T47D (cell line): ENCODE measurements around the gene USP17L25.
"Not testable (repeated sequence)": the region's sequence is repeated elsewhere in the genome, so short reads cannot be mapped to it uniquely, and the experiment has no call there.

Experiments used
- DNase-seq, 2 experiments: peaks; one replicate each; pipeline versions ENCODE4 v3.0.0 to v3.0.0-alpha.2; 2011 to 2012; ENCODE audit warnings: low read depth in 1 of 2, low spot score in 1 of 2
- in situ Hi-C: cut with HindIII; loops from 2 replicates; pipeline ENCODE4 v1.10.0; 2016; ENCODE audit warnings: low sequenced_read_pairs, low pct_unique_long_range_greater_than_20kb

The USP17L25 gene, protein sequence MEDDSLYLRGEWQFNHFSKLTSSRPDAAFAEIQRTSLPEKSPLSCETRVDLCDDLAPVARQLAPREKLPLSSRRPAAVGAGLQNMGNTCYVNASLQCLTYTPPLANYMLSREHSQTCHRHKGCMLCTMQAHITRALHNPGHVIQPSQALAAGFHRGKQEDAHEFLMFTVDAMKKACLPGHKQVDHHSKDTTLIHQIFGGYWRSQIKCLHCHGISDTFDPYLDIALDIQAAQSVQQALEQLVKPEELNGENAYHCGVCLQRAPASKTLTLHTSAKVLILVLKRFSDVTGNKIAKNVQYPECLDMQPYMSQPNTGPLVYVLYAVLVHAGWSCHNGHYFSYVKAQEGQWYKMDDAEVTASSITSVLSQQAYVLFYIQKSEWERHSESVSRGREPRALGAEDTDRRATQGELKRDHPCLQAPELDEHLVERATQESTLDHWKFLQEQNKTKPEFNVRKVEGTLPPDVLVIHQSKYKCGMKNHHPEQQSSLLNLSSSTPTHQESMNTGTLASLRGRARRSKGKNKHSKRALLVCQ

DNA sequence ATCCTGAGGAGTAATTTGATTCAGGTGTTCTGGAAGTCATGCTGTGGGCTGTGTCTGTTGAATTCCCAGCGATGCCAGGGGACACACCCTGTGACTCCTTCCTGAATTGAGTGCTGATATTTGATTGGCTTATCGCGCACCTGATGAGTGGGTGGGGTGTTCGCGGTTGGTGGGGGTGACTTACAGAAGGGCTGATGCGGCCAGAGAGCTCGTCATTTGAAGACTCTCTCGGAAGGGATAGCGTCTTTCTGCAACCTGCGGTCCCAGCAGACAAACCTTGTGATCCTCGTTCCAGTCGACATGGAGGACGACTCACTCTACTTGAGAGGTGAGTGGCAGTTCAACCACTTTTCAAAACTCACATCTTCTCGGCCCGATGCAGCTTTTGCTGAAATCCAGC is at the start of gene USP17L25:
Gene USP17L25, plus strand, starts transcription at position 301 of the 400 bp plus-strand sequence. Its CDS starts 0 bp downstream, at position 301.
- in situ Hi-C loops, DNase-seq: not testable (repeated sequence)

DNA sequence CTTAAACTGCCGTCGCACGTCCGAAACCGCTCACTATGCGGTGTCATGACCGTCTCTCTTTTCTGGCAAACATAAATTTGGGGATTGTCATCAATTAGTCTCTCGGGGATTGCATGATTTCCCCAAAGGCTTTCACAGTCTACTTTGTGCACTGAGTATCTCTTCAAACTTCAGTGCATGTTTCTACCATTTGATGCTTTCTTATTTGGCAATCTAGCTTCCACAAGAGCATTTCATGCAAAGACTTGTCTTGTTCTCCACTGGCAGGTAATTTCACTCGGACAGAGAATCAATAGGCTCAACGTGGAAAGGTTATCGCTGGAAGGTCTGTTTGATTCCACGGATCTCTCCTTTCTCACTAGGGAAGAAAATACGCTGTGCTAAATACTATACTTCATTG is 5.5 kb upstream of the USP17L25 start:
- not testable (repeated sequence) for DNase-seq

DNA sequence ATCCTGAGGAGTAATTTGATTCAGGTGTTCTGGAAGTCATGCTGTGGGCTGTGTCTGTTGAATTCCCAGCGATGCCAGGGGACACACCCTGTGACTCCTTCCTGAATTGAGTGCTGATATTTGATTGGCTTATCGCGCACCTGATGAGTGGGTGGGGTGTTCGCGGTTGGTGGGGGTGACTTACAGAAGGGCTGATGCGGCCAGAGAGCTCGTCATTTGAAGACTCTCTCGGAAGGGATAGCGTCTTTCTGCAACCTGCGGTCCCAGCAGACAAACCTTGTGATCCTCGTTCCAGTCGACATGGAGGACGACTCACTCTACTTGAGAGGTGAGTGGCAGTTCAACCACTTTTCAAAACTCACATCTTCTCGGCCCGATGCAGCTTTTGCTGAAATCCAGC is 4.8 kb upstream of the USP17L25 start, which contains the start of gene USP17L24:
Gene USP17L24, plus strand, starts transcription at position 301 of the 400 bp plus-strand sequence. Its CDS starts 0 bp downstream, at position 301.
- DNase-seq, in situ Hi-C loops: not testable (repeated sequence)

More for the DNA sequence above, 5.5 kb upstream of the USP17L25 start:
- in situ Hi-C loops = not testable (repeated sequence)

DNA sequence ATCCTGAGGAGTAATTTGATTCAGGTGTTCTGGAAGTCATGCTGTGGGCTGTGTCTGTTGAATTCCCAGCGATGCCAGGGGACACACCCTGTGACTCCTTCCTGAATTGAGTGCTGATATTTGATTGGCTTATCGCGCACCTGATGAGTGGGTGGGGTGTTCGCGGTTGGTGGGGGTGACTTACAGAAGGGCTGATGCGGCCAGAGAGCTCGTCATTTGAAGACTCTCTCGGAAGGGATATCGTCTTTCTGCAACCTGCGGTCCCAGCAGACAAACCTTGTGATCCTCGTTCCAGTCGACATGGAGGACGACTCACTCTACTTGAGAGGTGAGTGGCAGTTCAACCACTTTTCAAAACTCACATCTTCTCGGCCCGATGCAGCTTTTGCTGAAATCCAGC is 4.6 kb downstream of the USP17L25 start, which contains the start of gene USP17L26:
Gene USP17L26, plus strand, starts transcription at position 301 of the 400 bp plus-strand sequence. Its CDS starts 0 bp downstream, at position 301.
- in situ Hi-C loops = not testable (repeated sequence)

DNA sequence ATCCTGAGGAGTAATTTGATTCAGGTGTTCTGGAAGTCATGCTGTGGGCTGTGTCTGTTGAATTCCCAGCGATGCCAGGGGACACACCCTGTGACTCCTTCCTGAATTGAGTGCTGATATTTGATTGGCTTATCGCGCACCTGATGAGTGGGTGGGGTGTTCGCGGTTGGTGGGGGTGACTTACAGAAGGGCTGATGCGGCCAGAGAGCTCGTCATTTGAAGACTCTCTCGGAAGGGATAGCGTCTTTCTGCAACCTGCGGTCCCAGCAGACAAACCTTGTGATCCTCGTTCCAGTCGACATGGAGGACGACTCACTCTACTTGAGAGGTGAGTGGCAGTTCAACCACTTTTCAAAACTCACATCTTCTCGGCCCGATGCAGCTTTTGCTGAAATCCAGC is 9.4 kb downstream of the USP17L25 start, which contains the start of gene USP17L5:
Gene USP17L5, plus strand, starts transcription at position 301 of the 400 bp plus-strand sequence. Its CDS starts 0 bp downstream, at position 301.
- DNase-seq, in situ Hi-C loops: not testable (repeated sequence)

More for the DNA sequence above, 4.6 kb downstream of the USP17L25 start, which contains the start of gene USP17L26:
- not testable (repeated sequence) for DNase-seq

DNA sequence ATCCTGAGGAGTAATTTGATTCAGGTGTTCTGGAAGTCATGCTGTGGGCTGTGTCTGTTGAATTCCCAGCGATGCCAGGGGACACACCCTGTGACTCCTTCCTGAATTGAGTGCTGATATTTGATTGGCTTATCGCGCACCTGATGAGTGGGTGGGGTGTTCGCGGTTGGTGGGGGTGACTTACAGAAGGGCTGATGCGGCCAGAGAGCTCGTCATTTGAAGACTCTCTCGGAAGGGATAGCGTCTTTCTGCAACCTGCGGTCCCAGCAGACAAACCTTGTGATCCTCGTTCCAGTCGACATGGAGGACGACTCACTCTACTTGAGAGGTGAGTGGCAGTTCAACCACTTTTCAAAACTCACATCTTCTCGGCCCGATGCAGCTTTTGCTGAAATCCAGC is 14.1 kb downstream of the USP17L25 start, which contains the start of gene USP17L27:
Gene USP17L27, plus strand, starts transcription at position 301 of the 400 bp plus-strand sequence. Its CDS starts 0 bp downstream, at position 301.
- in situ Hi-C loops, DNase-seq: not testable (repeated sequence)

DNA sequence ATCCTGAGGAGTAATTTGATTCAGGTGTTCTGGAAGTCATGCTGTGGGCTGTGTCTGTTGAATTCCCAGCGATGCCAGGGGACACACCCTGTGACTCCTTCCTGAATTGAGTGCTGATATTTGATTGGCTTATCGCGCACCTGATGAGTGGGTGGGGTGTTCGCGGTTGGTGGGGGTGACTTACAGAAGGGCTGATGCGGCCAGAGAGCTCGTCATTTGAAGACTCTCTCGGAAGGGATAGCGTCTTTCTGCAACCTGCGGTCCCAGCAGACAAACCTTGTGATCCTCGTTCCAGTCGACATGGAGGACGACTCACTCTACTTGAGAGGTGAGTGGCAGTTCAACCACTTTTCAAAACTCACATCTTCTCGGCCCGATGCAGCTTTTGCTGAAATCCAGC is 18.9 kb downstream of the USP17L25 start, which contains the start of gene USP17L28:
Gene USP17L28, plus strand, starts transcription at position 301 of the 400 bp plus-strand sequence. Its CDS starts 0 bp downstream, at position 301.
- in situ Hi-C loops, DNase-seq: not testable (repeated sequence)

DNA sequence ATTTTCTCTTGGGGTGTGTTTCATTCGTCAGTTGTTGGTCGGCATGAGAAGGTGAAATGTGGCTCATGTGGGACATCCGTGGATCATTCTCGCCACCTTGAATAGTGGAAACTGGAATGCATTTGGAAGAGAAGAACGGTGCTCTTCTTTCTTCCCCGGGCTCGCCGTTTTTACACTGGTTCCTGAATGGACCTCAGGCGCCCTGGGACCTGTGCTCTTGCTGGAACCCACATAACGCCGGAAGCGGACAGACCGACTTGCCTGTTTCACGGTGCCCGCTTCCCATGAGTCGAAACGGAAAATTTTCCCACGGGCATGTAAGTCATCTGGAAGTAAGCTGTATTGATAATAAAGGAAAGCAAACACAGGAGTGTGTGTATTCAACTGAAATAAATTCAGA is 21.2 kb downstream of the USP17L25 start:
- DNase-seq, in situ Hi-C loops: not testable (repeated sequence)

DNA sequence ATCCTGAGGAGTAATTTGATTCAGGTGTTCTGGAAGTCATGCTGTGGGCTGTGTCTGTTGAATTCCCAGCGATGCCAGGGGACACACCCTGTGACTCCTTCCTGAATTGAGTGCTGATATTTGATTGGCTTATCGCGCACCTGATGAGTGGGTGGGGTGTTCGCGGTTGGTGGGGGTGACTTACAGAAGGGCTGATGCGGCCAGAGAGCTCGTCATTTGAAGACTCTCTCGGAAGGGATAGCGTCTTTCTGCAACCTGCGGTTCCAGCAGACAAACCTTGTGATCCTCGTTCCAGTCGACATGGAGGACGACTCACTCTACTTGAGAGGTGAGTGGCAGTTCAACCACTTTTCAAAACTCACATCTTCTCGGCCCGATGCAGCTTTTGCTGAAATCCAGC is 23.6 kb downstream of the USP17L25 start, which contains the start of gene USP17L29:
Gene USP17L29, plus strand, starts transcription at position 301 of the 400 bp plus-strand sequence. Its CDS starts 0 bp downstream, at position 301.
- in situ Hi-C loops, DNase-seq: not testable (repeated sequence)

DNA sequence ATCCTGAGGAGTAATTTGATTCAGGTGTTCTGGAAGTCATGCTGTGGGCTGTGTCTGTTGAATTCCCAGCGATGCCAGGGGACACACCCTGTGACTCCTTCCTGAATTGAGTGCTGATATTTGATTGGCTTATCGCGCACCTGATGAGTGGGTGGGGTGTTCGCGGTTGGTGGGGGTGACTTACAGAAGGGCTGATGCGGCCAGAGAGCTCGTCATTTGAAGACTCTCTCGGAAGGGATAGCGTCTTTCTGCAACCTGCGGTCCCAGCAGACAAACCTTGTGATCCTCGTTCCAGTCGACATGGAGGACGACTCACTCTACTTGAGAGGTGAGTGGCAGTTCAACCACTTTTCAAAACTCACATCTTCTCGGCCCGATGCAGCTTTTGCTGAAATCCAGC is 33.1 kb downstream of the USP17L25 start, which contains the start of gene USP17L30:
Gene USP17L30, plus strand, starts transcription at position 301 of the 400 bp plus-strand sequence. Its CDS starts 0 bp downstream, at position 301.
- in situ Hi-C loops, DNase-seq: not testable (repeated sequence)

DNA sequence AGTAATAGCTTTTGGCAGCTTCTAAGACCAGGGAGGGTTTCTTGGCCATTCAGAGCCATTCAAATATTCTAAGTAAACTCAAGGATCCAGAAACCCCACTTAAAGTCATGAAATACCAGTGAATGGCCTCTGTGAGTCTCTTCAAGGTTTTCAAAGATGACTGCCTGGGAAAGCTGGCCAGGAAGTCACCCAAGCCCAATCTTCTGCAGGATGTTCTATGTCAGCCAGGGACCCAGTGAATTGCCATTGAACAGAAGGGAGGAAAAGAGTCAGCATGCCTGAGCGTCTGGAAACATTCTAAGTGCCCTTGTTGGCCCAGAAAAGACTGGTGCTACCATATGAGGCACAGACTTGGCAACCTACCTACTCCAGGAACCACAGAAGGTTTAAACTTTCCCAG is 50.2 kb downstream of the USP17L25 start:
- DNase-seq, in situ Hi-C loops: not testable (repeated sequence)
